GM19438 (cell line): ENCODE results near the gene CCDC33.

Experiments
- ATAC-seq: cut with Tn5 transposase; IDR thresholded peaks from one replicate; pipeline ENCODE4 v1.9.1; 2021; ENCODE audit warnings: low read depth; ENCODE audit not compliant: unreplicated experiment

The CCDC33 gene

DNA sequence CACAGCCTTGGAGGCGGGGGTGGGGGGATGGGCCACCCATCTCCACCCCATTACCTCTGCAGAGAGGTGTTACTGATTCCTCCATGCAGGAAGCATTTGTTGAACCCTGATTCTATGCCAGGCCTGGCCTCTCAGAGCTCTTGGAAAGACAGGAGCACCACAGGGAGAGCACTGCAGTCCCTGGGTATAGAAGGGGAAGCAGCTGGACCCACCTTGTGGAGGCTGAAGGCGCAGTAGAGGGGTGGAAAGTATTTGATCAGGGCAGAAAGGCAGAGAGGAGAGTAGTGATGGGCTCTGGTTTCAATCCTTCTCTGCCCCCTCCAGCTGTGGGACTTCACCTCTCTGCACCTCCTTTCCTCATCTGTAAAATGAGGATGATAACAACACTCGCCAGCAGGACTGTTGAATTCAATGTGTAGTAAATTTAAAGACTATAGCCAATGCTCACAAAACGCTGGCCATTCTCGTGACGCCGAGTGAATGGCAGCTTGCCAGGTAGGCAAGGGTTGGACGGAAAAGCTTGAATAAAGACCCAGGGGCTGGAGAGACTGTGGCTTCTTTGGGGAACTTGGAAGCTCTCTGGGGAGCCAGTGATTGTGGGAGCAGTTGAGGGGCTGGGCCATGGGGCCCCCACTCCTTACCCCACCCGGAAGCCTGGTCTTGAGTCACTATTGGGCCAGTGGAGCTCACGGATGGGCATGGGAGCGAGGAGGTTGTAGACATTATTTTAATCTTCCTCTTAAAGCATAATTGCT lies 8.0 kb upstream of the CCDC33 start:
- no peak for ATAC-seq

- no peak for ATAC-seq
These were observed 7.4 kb upstream of the CCDC33 start for GRCh38 chr15:74228723-74229081.

GRCh38 chr15:74229686-74230085 lies 6.4 kb upstream of the CCDC33 start:
- no peak for ATAC-seq

DNA sequence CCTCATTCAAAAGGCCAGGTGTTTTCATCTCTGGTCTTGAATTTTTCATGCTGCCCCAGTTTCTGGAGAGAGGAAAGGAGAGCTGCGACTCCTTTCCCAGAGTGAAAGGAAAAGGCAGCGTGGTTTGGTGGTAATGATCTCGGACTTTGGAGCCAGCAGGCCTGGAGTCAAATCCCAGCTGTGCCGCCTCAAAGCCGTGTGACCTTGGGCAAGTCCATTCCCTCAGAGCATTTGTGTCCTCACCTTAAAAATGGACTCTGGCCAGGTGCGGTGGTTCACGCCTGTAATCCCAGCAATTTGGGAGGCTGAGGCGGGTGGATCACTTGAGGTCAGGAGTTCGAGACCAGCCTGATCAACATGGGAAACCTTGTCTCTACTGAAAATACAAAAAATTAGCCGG lies 4.7 kb upstream of the CCDC33 start:
- no peak for ATAC-seq

GRCh38 chr15:74233373-74233772 lies 2.8 kb upstream of the CCDC33 start:
- ATAC-seq = no peak

GRCh38 chr15:74233851-74234597 lies 2.1 kb upstream of the CCDC33 start:
- ATAC-seq = no peak

- ATAC-seq = no peak
These were observed 1.6 kb upstream of the CCDC33 start for GRCh38 chr15:74234598-74234875.

GRCh38 chr15:74239051-74239705 lies 3.1 kb downstream of the CCDC33 start:
- ATAC-seq = no peak

GRCh38 chr15:74240002-74240568 lies 4.0 kb downstream of the CCDC33 start:
- ATAC-seq = no peak

- no peak for ATAC-seq
These were observed 4.9 kb downstream of the CCDC33 start for GRCh38 chr15:74240897-74241614.

- ATAC-seq = no peak
These were observed 6.5 kb downstream of the CCDC33 start for GRCh38 chr15:74242441-74243185.

GRCh38 chr15:74243431-74243830 lies 7.3 kb downstream of the CCDC33 start:
- ATAC-seq = no peak

DNA sequence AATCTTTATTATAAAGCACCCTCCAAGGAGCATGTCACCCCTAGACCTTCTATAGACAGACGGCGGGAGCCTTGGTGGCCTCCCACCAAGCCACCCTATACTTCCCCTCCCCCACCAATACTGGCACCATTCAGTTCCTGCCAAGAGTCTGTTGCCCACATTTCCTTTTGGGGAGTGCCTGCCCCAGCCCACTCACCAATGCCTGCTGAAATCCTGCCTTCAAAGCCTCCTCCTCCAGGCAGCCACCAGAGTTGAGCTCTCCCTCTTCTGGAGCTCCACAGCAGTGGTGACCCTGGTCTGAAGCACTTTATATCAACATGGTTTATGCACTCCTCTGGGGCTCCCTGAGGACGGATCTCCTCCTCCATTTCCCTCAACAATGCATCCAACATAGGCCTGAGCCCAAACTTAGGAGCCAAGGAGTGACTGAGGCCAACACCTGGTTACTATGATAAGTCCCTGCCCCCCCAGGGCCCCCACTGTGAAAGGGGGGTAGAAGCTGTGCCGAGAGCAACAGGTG lies 8.8 kb downstream of the CCDC33 start:
- no peak for ATAC-seq

DNA sequence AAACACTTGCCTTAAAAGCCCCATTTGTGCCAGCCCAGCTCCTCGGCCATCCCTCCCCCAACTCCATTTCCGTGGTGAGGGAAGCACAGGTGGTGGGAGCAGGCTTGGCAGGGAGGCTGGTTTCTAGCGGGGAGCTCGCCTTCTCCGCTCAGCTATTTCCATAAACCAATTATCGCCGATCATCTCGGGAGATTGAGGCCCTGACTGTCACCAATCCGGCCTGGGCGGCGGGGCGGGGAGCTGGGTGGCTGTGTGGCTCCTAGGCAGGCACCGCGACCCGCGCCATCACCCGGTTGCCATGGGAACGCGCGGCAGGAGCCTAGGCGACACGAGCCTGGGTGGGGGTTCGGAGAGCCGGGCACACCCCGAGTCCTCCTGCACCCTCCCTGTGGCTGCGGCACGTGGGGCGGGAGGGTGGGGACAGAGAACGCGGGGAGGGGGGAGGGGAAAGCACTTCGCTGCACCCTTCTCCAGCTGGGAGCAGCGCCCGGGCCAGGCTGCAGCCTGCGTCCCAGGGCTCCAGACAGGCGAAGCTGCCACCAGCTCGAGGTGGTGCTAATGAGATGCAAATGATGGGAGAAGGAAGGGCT lies 9.3 kb downstream of the CCDC33 start:
- no peak for ATAC-seq

DNA sequence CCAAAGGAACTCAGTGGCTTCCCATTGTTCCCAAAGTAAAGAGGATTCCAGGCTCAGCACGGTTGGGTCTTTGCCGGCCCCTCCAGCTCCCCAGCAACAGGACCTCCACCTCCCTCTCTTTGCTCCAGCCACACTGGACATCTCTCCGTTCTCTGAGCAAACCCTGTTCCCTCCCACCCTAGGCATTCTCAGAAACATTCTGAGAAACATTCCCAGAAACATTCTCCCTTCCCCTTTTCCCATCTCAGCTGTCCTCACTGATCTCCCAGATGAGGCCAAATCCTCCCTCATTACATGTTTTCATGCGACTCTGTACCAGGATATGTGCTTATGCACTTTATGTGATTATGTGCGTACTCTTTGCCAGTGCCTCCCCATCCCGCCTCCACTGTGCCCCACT lies 14.1 kb downstream of the CCDC33 start:
- no peak for ATAC-seq

GRCh38 chr15:74251131-74251811 lies 15.1 kb downstream of the CCDC33 start:
- ATAC-seq = no peak

GRCh38 chr15:74252291-74252690 lies 16.2 kb downstream of the CCDC33 start:
- ATAC-seq = no peak

GRCh38 chr15:74252721-74253120 lies 16.6 kb downstream of the CCDC33 start:
- no peak for ATAC-seq
